ENCODE measurements around the gene JMJD7. TPM values are rescaled to one million over a fixed set of nuclear protein-coding genes. Genes with fewer than 3 reads are reported as not detected.

Gene JMJD7
- 5.6 TPM for polyA plus RNA-seq (2013, experiment 1 of 2)
- 6.4 TPM for polyA plus RNA-seq (2013, experiment 2 of 2)

DNA sequence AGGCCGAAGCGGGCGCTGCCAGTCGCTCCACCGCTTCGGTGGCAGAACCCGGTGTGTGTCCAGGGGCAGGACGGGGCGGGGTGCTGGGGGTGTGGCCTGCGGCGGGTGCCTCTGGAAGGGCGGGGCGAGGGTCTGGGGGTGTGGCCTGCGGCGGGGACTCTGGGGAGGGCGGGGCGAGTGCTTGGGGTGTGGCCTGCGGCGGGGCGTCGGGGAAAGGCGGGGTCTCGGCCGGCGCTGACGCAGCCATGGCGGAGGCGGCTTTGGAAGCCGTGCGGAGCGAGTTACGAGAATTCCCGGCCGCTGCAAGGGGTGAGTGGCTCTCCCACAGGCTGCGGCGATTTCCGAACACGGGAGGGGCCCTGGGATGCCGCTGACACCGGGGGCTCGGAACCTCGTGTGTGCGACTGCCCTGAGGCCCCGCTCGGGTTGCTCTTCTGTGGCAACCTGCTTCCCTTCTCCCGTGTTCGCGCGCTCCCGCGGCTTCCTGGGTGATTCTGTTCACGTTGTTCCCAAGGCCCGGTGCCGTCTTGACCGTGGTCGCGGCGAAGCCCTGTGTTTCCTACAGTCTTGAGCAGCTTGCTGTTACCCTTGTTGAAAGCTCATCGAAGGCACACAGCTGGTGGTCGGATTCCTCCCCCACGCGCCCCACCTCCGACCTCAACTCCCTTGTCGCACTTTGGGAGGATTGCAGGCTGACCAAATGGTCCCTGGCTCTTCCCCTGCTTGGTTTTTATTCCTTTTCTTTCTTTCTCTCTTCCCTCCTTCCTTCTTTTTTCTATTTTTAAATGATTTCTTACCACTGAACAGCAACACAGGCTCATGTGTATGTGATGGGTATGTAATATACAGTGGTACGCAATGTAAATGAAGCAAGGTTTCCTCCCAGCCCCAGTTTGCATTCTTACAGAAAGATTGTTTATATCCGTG lies at the start of gene JMJD7:
TSS of gene JMJD7 (plus strand) at position 213 of the 927 bp plus-strand sequence. CDS start at position 246, 33 bp downstream.
- H3K4me2 ChIP-seq (ENCODE audit: low read length): peak within 1 kb of the TSS; percentile 94
- no peak within 1 kb of the TSS for H4K8ac ChIP-seq (ENCODE audit: low read depth, low read length)
- H3K56ac ChIP-seq (ENCODE audit: low read length): peak within 1 kb of the TSS; percentile 94
- peak within 1 kb of the TSS; percentile 71 for H3K9ac ChIP-seq (ENCODE audit: low read length)
- peaks cover 2% of the 10 kb centered on the region for H3K4me1 ChIP-seq (ENCODE audit: control insufficient read depth, low read depth, low read length)
- WGBS (ENCODE audit: extremely low coverage, insufficient coverage, low lambda C conversion rate): no CpG with 5 or more reads among the region's 66 CpGs
- no peaks in the 10 kb centered on the region for H3K79me1 ChIP-seq (ENCODE audit: low read length)
- H3K27me3 ChIP-seq (ENCODE audit: insufficient read depth, low read length, poor library complexity): no peaks in the 10 kb centered on the region
- H3K4ac ChIP-seq (ENCODE audit: low read depth, low read length): peak within 1 kb of the TSS; percentile 19
- H3K18ac ChIP-seq (ENCODE audit: low read length): no peak within 1 kb of the TSS
- H2BK15ac ChIP-seq (replicated peaks; ENCODE audit: low read depth): no peak within 1 kb of the TSS
- peak within 1 kb of the TSS; percentile 81 for H3K4me3 ChIP-seq (ENCODE audit: low read length)
- no peaks in the 10 kb centered on the region for H3K36me3 ChIP-seq (ENCODE audit: control insufficient read depth, insufficient read depth, low read length)
- DNase-seq: peak; percentile 85
- H4K5ac ChIP-seq (ENCODE audit: low read length): no peak within 1 kb of the TSS
- no peak within 1 kb of the TSS for H2BK5ac ChIP-seq (ENCODE audit: low read length)
- H2BK120ac ChIP-seq (ENCODE audit: low read depth, low read length): no peak within 1 kb of the TSS
- peak within 1 kb of the TSS; percentile 4 for H3K23ac ChIP-seq (ENCODE audit: low read length)
- no peak within 1 kb of the TSS for H3K27ac ChIP-seq (ENCODE audit: low read depth, low read length)
- H3K79me2 ChIP-seq (ENCODE audit: control insufficient read depth, insufficient read depth, low read length): no peaks in the 10 kb centered on the region
- no peak within 1 kb of the TSS for H2AK5ac ChIP-seq (ENCODE audit: low read length)

- no peak overlapping the region for H3K27ac ChIP-seq (ENCODE audit: low read depth, low read length)
- no CpG with 5 or more reads among the region's 1 CpG for WGBS (ENCODE audit: extremely low coverage, insufficient coverage, low lambda C conversion rate)
These were observed 49.4 kb upstream of the JMJD7 start for GRCh38 chr15:41778521-41778920.

DNA sequence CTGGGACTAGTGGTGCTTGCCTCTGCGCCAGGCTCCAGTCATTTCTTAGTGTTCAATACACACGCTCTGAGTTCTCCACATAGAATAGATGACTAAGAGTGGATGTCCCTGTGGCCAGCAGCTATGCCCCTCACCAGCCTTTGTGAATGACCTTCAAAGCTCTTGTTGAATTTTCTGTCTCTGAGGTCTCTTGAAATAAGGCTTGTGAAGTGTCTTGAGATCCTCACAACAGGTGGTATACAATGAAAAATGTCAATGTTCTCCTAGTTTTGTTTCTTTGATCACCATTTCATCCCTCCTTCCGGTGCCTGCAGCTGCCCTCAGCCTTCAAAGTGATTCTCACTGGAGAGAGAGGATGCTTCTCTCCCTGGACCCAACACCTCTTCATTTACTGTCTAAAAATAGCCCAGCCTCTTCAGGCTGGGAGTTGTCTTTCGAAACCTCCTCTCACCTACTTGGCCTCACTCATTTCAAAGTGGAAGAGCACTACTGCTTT lies 48.2 kb upstream of the JMJD7 start:
- Histone ChIP-seq H3K4me2 (ENCODE audit: low read length) (no peak overlapping the region), H3K56ac (ENCODE audit: low read length) (no peak overlapping the region), H2AK5ac (ENCODE audit: low read length) (no peak overlapping the region), H3K23ac (ENCODE audit: low read length) (no peak overlapping the region), H4K5ac (ENCODE audit: low read length) (no peak overlapping the region), H2BK15ac (replicated peaks; ENCODE audit: low read depth) (no peak overlapping the region), H3K4ac (ENCODE audit: low read depth, low read length) (no peak overlapping the region), H3K27me3 (ENCODE audit: insufficient read depth, low read length, poor library complexity) (no peaks in the 10 kb centered on the region), H2BK5ac (ENCODE audit: low read length) (no peak overlapping the region), H3K79me2 (ENCODE audit: control insufficient read depth, insufficient read depth, low read length) (no peaks in the 10 kb centered on the region), H3K4me3 (ENCODE audit: low read length) (no peak overlapping the region), H2BK120ac (ENCODE audit: low read depth, low read length) (no peak overlapping the region), H3K27ac (ENCODE audit: low read depth, low read length) (no peak overlapping the region), H3K36me3 (ENCODE audit: control insufficient read depth, insufficient read depth, low read length) (no peaks in the 10 kb centered on the region), H4K8ac (ENCODE audit: low read depth, low read length) (no peak overlapping the region), H3K9ac (ENCODE audit: low read length) (no peak overlapping the region), H3K18ac (ENCODE audit: low read length) (no peak overlapping the region), H3K79me1 (ENCODE audit: low read length) (no peaks in the 10 kb centered on the region), H3K4me1 (ENCODE audit: control insufficient read depth, low read depth, low read length) (peaks cover 22% of the 10 kb centered on the region)
- no peak for DNase-seq
- no CpG with 5 or more reads among the region's 4 CpGs for WGBS (ENCODE audit: extremely low coverage, insufficient coverage, low lambda C conversion rate)

More at GRCh38 chr15:41778521-41778920, 49.4 kb upstream of the JMJD7 start:
- Histone ChIP-seq H3K4me1 (ENCODE audit: control insufficient read depth, low read depth, low read length) (peaks cover 23% of the 10 kb centered on the region), H3K36me3 (ENCODE audit: control insufficient read depth, insufficient read depth, low read length) (no peaks in the 10 kb centered on the region), H3K4ac (ENCODE audit: low read depth, low read length) (no peak overlapping the region), H3K9ac (ENCODE audit: low read length) (no peak overlapping the region), H2BK15ac (replicated peaks; ENCODE audit: low read depth) (no peak overlapping the region), H3K4me3 (ENCODE audit: low read length) (no peak overlapping the region), H2BK120ac (ENCODE audit: low read depth, low read length) (no peak overlapping the region), H3K79me2 (ENCODE audit: control insufficient read depth, insufficient read depth, low read length) (no peaks in the 10 kb centered on the region), H2BK5ac (ENCODE audit: low read length) (no peak overlapping the region), H3K56ac (ENCODE audit: low read length) (no peak overlapping the region), H3K23ac (ENCODE audit: low read length) (no peak overlapping the region), H4K8ac (ENCODE audit: low read depth, low read length) (no peak overlapping the region), H3K27me3 (ENCODE audit: insufficient read depth, low read length, poor library complexity) (no peaks in the 10 kb centered on the region), H3K18ac (ENCODE audit: low read length) (no peak overlapping the region), H3K4me2 (ENCODE audit: low read length) (no peak overlapping the region), H3K79me1 (ENCODE audit: low read length) (no peaks in the 10 kb centered on the region), H2AK5ac (ENCODE audit: low read length) (no peak overlapping the region), H4K5ac (ENCODE audit: low read length) (no peak overlapping the region)
- DNase-seq: no peak

DNA sequence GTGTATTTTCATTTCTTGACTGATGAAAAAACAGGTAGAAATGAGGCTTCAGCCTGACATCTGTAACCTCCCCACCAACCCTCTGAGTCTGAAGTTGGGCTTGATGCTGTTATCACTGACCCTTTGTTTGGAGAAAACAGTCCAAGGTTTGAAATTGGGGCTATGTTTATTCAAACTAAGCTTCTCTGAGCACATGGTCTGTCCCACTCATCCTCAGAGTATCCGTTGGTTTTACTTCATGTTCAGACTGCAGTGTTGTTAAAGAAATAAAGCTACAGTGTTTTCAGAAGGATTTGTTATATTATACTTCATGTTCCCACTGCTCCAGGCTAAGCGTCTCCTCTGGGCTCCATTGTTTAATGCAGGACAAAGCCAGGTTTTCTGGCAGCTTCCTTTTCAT lies 47.6 kb upstream of the JMJD7 start:
- H3K18ac ChIP-seq (ENCODE audit: low read length): no peak overlapping the region
- no CpG with 5 or more reads among the region's 2 CpGs for WGBS (ENCODE audit: extremely low coverage, insufficient coverage, low lambda C conversion rate)

DNA sequence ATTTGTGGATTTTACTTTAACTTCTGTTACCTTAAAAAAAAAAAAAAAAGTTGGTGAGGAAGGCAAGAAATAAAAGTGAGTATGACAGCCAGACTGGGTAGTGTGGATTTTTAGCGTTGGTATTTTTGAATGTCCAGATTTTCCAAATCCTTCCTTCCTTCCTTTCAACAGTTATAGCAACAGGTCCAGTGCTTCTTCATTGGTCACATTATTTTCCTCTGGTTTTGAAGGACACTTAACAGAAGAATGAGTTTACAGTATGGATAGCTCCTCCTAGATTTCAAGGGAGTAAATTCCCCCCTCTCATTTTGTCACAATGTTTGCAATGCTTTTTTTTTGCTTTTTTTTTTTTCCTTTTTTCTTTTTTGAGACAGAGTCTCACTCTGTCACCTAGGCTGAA lies 47.2 kb upstream of the JMJD7 start:
- H3K18ac ChIP-seq (ENCODE audit: low read length): no peak overlapping the region
- no peak overlapping the region for H2BK120ac ChIP-seq (ENCODE audit: low read depth, low read length)
- no peak overlapping the region for H2BK15ac ChIP-seq (replicated peaks; ENCODE audit: low read depth)
- H3K27ac ChIP-seq (ENCODE audit: low read depth, low read length): no peak overlapping the region
- no peak overlapping the region for H3K4me3 ChIP-seq (ENCODE audit: low read length)
- H3K36me3 ChIP-seq (ENCODE audit: control insufficient read depth, insufficient read depth, low read length): no peaks in the 10 kb centered on the region
- peaks cover 12% of the 10 kb centered on the region for H3K4me1 ChIP-seq (ENCODE audit: control insufficient read depth, low read depth, low read length)
- H3K9ac ChIP-seq (ENCODE audit: low read length): no peak overlapping the region
- no peak overlapping the region for H3K4me2 ChIP-seq (ENCODE audit: low read length)
- H4K8ac ChIP-seq (ENCODE audit: low read depth, low read length): no peak overlapping the region
- H2BK5ac ChIP-seq (ENCODE audit: low read length): no peak overlapping the region
- no peaks in the 10 kb centered on the region for H3K79me1 ChIP-seq (ENCODE audit: low read length)
- no peak overlapping the region for H3K4ac ChIP-seq (ENCODE audit: low read depth, low read length)
- WGBS (ENCODE audit: extremely low coverage, insufficient coverage, low lambda C conversion rate): no CpG with 5 or more reads among the region's 1 CpG
- no peak for DNase-seq
- H2AK5ac ChIP-seq (ENCODE audit: low read length): no peak overlapping the region
- H3K27me3 ChIP-seq (ENCODE audit: insufficient read depth, low read length, poor library complexity): no peaks in the 10 kb centered on the region
- H3K23ac ChIP-seq (ENCODE audit: low read length): no peak overlapping the region
- H3K79me2 ChIP-seq (ENCODE audit: control insufficient read depth, insufficient read depth, low read length): no peaks in the 10 kb centered on the region
- H4K5ac ChIP-seq (ENCODE audit: low read length): no peak overlapping the region
- no peak overlapping the region for H3K56ac ChIP-seq (ENCODE audit: low read length)

More for the DNA sequence above, 47.6 kb upstream of the JMJD7 start:
- no peak overlapping the region for H3K4me2 ChIP-seq (ENCODE audit: low read length)
- H2BK15ac ChIP-seq (replicated peaks; ENCODE audit: low read depth): no peak overlapping the region
- H2AK5ac ChIP-seq (ENCODE audit: low read length): no peak overlapping the region
- no peak overlapping the region for H3K9ac ChIP-seq (ENCODE audit: low read length)
- DNase-seq: no peak
- H3K56ac ChIP-seq (ENCODE audit: low read length): no peak overlapping the region
- no peaks in the 10 kb centered on the region for H3K79me2 ChIP-seq (ENCODE audit: control insufficient read depth, insufficient read depth, low read length)
- H3K27ac ChIP-seq (ENCODE audit: low read depth, low read length): no peak overlapping the region
- H3K79me1 ChIP-seq (ENCODE audit: low read length): no peaks in the 10 kb centered on the region
- no peaks in the 10 kb centered on the region for H3K27me3 ChIP-seq (ENCODE audit: insufficient read depth, low read length, poor library complexity)
- H3K4me1 ChIP-seq (ENCODE audit: control insufficient read depth, low read depth, low read length): peaks cover 17% of the 10 kb centered on the region
- no peak overlapping the region for H3K4me3 ChIP-seq (ENCODE audit: low read length)
- H3K36me3 ChIP-seq (ENCODE audit: control insufficient read depth, insufficient read depth, low read length): no peaks in the 10 kb centered on the region
- no peak overlapping the region for H3K4ac ChIP-seq (ENCODE audit: low read depth, low read length)
- H3K23ac ChIP-seq (ENCODE audit: low read length): no peak overlapping the region
- H4K8ac ChIP-seq (ENCODE audit: low read depth, low read length): no peak overlapping the region
- no peak overlapping the region for H2BK5ac ChIP-seq (ENCODE audit: low read length)
- H4K5ac ChIP-seq (ENCODE audit: low read length): no peak overlapping the region
- H2BK120ac ChIP-seq (ENCODE audit: low read depth, low read length): no peak overlapping the region
